Stomach (tissue), 9 donors: ENCODE data around the gene GSTO2. TPM values are rescaled to one million over a fixed set of nuclear protein-coding genes. Genes with fewer than 3 reads are reported as not detected.

Experiments used
- DNase-seq, 2 donors: peaks; one replicate each; pipeline versions ENCODE4 v3.0.0 to v3.0.0-alpha.2; 2013 to 2019
- H3K27ac ChIP-seq, 5 donors: fragments of 200-600 bp in 4 of 5; sonication (generic) in 4 of 5; one replicate each; pipeline ENCODE4 v1.5.1; 2013 to 2019; ENCODE audit warnings: mild to moderate bottlenecking in 1 of 5, moderate library complexity in 1 of 5
- H3K27me3 ChIP-seq, 3 donors: fragments of 200-600 bp; sonication (generic); one replicate each; pipeline ENCODE4 v1.5.1; 2017 to 2019; ENCODE audit warnings: mixed run types in 1 of 3
- H3K36me3 ChIP-seq, 4 donors: fragments of 200-600 bp; sonication (generic); 1 replicate in 3 of 4; 2 replicates in 1 of 4; pipeline ENCODE4 v1.5.1; 2016 to 2019
- H3K4me1 ChIP-seq, 4 donors: fragments of 200-600 bp; sonication (generic); one replicate each; pipeline ENCODE4 v1.5.1; 2016 to 2019
- H3K4me3 ChIP-seq, 4 donors: fragments of 200-600 bp; sonication (generic) in 3 of 4; one replicate each; pipeline ENCODE4 v1.5.1; 2016 to 2019; ENCODE audit warnings: mild to moderate bottlenecking in 1 of 4
- H3K9me3 ChIP-seq, 4 donors: fragments of 200-600 bp; sonication (generic); one replicate each; pipeline ENCODE4 v1.5.1; 2016 to 2019
- CTCF ChIP-seq, 7 experiments: fragments of 450-650 bp in 4 of 7; fragments of 200-600 bp in 3 of 7; sonication (generic) in 3 of 7; IDR thresholded peaks; one replicate each; pipeline ENCODE4 v1.5.1; 2016 to 2019; ENCODE audit warnings: antibody characterized with exemption in 7 of 7, control low read depth in 2 of 7, mild to moderate bottlenecking in 1 of 7
- EP300 ChIP-seq: sonication (generic); formaldehyde crosslinking; IDR thresholded peaks from one replicate; pipeline ENCODE4 v1.6.1; 2017; ENCODE audit warnings: antibody characterized with exemption
- POLR2A ChIP-seq, 4 donors: fragments of 450-650 bp; IDR thresholded peaks; one replicate each; pipeline ENCODE4 v1.6.1; 2016; ENCODE audit warnings: antibody characterized with exemption in 4 of 4, control low read depth in 2 of 4, mild to moderate bottlenecking in 1 of 4, moderate library complexity in 1 of 4
- POLR2AphosphoS5 ChIP-seq, 3 donors: sonication (generic); formaldehyde crosslinking; IDR thresholded peaks; one replicate each; pipeline ENCODE4 v1.6.1; 2016; ENCODE audit warnings: antibody characterized with exemption in 3 of 3
- WGBS, 5 donors: extraction: QIAGEN DNeasy Blood & Tissue Kit in 3 of 5; methylation state at CpG; one replicate each; pipeline versions ENCODE4 v1.1.5 to v1.1.7; 2013 to 2018; 5-methylcytosine and 5-hydroxymethylcytosine counted together
- intact Hi-C: fragments of 100-400 bp; cut with DNase I; formaldehyde crosslinking; loops from one replicate; pipeline ENCODE4 v1.15.1; 2023; ENCODE audit warnings: low total_unique reads
- polyA plus RNA-seq, 3 donors: library from polyadenylated mRNA; stranded (reverse); fragments of 200-250 nt; gene quantifications; one replicate each; pipeline ENCODE4 v1.2.3, GENCODE V29; 2013
- total RNA-seq, 5 donors: library from RNA; depleted of rRNA; stranded (reverse); fragments of >200 nt; gene quantifications; one replicate each; pipeline versions ENCODE4 v1.1.0 to v1.2.3, GENCODE V29; 2014 to 2016
- donor health status: healthy with polysubstance abuse.
- donor health status: Bipolar disorder and iron deficiency.
- donor health status: healthy.

The GSTO2 gene
- total and polyA plus RNA-seq, 8 donors: under 0.01 to 26.6 (median 10.0) TPM

DNA sequence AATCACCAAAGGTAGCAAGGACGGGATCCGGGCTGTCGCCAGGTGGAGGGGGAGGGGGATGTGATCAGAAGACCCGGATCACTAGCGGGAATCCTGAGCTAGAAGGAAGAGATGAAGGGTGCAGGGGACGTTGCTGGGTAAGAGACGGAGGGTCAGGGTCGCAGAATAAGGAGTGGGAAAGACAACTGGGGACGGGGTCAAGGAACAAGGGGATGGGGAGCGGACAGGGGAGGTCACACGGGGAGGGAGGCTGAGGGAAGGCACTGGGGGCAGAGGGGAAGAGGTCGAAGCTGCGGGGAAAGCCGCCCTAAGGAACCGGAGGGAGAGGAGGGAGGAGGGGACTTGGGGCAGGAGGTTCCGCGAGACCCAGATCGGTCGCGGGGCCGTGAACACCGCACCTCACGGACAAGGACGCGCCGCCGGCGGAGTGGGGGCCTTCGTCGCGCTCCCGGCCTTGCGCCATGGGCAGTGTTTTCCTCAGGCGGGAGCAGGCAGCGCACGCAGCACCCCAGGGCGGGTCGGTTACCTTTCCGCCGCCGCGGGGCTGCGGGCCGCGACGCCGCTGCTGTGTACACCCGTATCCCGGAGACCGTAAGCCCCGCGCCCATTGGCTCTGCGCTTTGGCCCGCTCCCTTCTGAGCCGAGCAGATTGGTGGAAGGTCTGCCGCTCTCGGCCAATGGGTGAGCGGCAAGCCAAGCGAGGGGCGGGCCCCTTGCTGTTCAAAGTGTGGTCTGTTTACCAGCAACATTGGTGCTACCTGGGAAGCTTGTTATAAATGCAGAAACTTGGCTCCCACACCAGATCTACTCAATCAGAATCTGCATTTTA, 37.0 kb upstream of the GSTO2 start, which contains the start of gene CFAP43:
Gene CFAP43 (minus strand): TSS at position 581 of the 829 bp plus-strand sequence. CDS start 118 bp downstream, at position 463.
- TF ChIP-seq EP300 (no peak), POLR2AphosphoS5 (IDR thresholded peaks at IDR 0.05) (peak in 2 of 3 donors; percentile 25 to 64)
- peak within 1 kb of the TSS in 4 of 5 donors; percentile 28 to 75 (median 66) for H3K27ac ChIP-seq
- intact Hi-C loops: no loop called here

GRCh38 chr10:104232613-104233102, 36.3 kb upstream of the GSTO2 start:
- Histone ChIP-seq H3K4me1 (peaks cover 0 to 19% (median 11%) of the 10 kb centered on the region in 4 donors), H3K27ac (peak overlapping the region in 1 of 5 donors; percentile 75), H3K9me3 (peaks cover 0 to 7% (median 0%) of the 10 kb centered on the region in 4 donors), H3K36me3 (no peaks in the 10 kb centered on the region), H3K27me3 (no peaks in the 10 kb centered on the region), H3K4me3 (peak overlapping the region; percentile 65 to 90 (median 76))
- TF ChIP-seq POLR2AphosphoS5 (IDR thresholded peaks at IDR 0.05) (no peak), CTCF (IDR thresholded peaks at IDR 0.05) (no peak), POLR2A (IDR thresholded peaks at IDR 0.05) (no peak), EP300 (no peak)
- no peak for DNase-seq
- WGBS, 5 donors: 8 to 17% (median 11%) methylated on average over 20 of the region's 20 CpGs
- intact Hi-C loops: no loop called here

More for the DNA sequence above, 37.0 kb upstream of the GSTO2 start, which contains the start of gene CFAP43:
- Histone ChIP-seq H3K4me3 (peak within 1 kb of the TSS; percentile 65 to 90 (median 76)), H3K27me3 (no peaks in the 10 kb centered on the region), H3K9me3 (peaks cover 0 to 7% (median 0%) of the 10 kb centered on the region in 4 donors), H3K4me1 (peaks cover 0 to 19% (median 11%) of the 10 kb centered on the region in 4 donors), H3K36me3 (no peaks in the 10 kb centered on the region)
- WGBS, 5 donors: 0 to 2% (median 1%) methylated on average over 37 to 60 of the region's 60 CpGs
- DNase-seq: peak; percentile 99 to 100

- no peaks in the 10 kb centered on the region for H3K36me3 ChIP-seq
- 68 to 86% (median 71%) methylated on average over 1 of the region's 1 CpG for WGBS, 5 donors
- peaks cover 0 to 19% (median 11%) of the 10 kb centered on the region in 4 donors for H3K4me1 ChIP-seq
- no peak for DNase-seq
- no peaks in the 10 kb centered on the region for H3K27me3 ChIP-seq
- TF ChIP-seq EP300: no peak
- TF ChIP-seq POLR2AphosphoS5 (IDR thresholded peaks at IDR 0.05): no peak
- TF ChIP-seq CTCF (IDR thresholded peaks at IDR 0.05): no peak
- no peak for TF ChIP-seq POLR2A (IDR thresholded peaks at IDR 0.05)
- H3K9me3 ChIP-seq: peaks cover 0 to 7% (median 0%) of the 10 kb centered on the region in 4 donors
- no peak overlapping the region for H3K27ac ChIP-seq
- intact Hi-C loops: no loop called here
- H3K4me3 ChIP-seq: no peak overlapping the region
Observed at GRCh38 chr10:104233817-104234216, 35.2 kb upstream of the GSTO2 start.

- peaks cover 0 to 19% (median 11%) of the 10 kb centered on the region in 4 donors for H3K4me1 ChIP-seq
- H3K36me3 ChIP-seq: no peaks in the 10 kb centered on the region
- intact Hi-C loops: no loop called here
- H3K27me3 ChIP-seq: no peaks in the 10 kb centered on the region
- no peak overlapping the region for H3K27ac ChIP-seq
- TF ChIP-seq CTCF (IDR thresholded peaks at IDR 0.05) (no peak), EP300 (no peak), POLR2A (IDR thresholded peaks at IDR 0.05) (no peak), POLR2AphosphoS5 (IDR thresholded peaks at IDR 0.05) (no peak)
- H3K4me3 ChIP-seq: no peak overlapping the region
- 73 to 93% (median 85%) methylated on average over 1 of the region's 1 CpG for WGBS, 5 donors
- DNase-seq: no peak
- H3K9me3 ChIP-seq: peaks cover 0 to 7% (median 0%) of the 10 kb centered on the region in 4 donors
Observed at GRCh38 chr10:104234934-104235333, 34.0 kb upstream of the GSTO2 start.
